Measurements from ENCODE around the gene SFI1.

- TF ChIP-seq CTCF (conservative IDR thresholded peaks at IDR 0.05; ENCODE audit: low read depth, low read length) (no peak), EZH2 (IDR thresholded peaks at IDR 0.05; ENCODE audit: borderline replicate concordance, low read depth, low read length, poor library complexity, severe bottlenecking) (no peak)
These were observed 98.9 kb downstream of the SFI1 start for GRCh38 chr22:31595271-31595670.
